Left ventricle myocardium inferior (tissue), 1 donor: Measurements from ENCODE around the gene FNDC10. TPM values are rescaled to one million over a fixed set of nuclear protein-coding genes. Genes with fewer than 3 reads are reported as not detected.

Source experiments
- DNase-seq: peaks from one replicate; pipeline ENCODE4 v3.0.0-alpha.2; 2020
- H3K27ac ChIP-seq: fragments of 200-600 bp; replicated peaks from 2 replicates; pipeline ENCODE4 v1.8.0; 2021
- H3K27me3 ChIP-seq: fragments of 200-600 bp; 2 replicates; pipeline ENCODE4 v1.8.0; 2021; ENCODE audit warnings: low read depth
- H3K36me3 ChIP-seq: fragments of 200-600 bp; 2 replicates; pipeline ENCODE4 v1.8.0; 2021
- H3K4me1 ChIP-seq: fragments of 200-600 bp; 2 replicates; pipeline ENCODE4 v1.8.0; 2021
- H3K4me3 ChIP-seq: fragments of 200-600 bp; 2 replicates; pipeline ENCODE4 v1.8.0; 2021; ENCODE audit warnings: mild to moderate bottlenecking, moderate library complexity
- H3K9me3 ChIP-seq: fragments of 200-600 bp; replicated peaks from 2 replicates; pipeline ENCODE4 v1.8.0; 2021
- intact Hi-C: fragments of 100-400 bp; cut with micrococcal nuclease; formaldehyde crosslinking; loops from one replicate; pipeline ENCODE4 v1.11.0; 2022
- total RNA-seq: library from RNA; stranded (reverse); fragmentation: NEBNext Ultra II Directional; extraction: Animal tissue kit (Norgen Biotek cat#: 25700); gene quantifications from one replicate; pipeline ENCODE4 v1.2.1, GENCODE V29; 2021
- TF ChIP-seq, protein P1 (sequence below): fragments of 200-600 bp; IDR thresholded peaks from 2 replicates; pipeline ENCODE4 v1.8.0; 2021; ENCODE audit warnings: antibody characterized with exemption, mild to moderate bottlenecking, borderline replicate concordance
- donor health status: DM: no; HTN: yes; CAD: no; lungs with severe emphysema.

The FNDC10 gene
- total RNA-seq, 1 donor from 2014 or later, result 3.6 TPM

DNA sequence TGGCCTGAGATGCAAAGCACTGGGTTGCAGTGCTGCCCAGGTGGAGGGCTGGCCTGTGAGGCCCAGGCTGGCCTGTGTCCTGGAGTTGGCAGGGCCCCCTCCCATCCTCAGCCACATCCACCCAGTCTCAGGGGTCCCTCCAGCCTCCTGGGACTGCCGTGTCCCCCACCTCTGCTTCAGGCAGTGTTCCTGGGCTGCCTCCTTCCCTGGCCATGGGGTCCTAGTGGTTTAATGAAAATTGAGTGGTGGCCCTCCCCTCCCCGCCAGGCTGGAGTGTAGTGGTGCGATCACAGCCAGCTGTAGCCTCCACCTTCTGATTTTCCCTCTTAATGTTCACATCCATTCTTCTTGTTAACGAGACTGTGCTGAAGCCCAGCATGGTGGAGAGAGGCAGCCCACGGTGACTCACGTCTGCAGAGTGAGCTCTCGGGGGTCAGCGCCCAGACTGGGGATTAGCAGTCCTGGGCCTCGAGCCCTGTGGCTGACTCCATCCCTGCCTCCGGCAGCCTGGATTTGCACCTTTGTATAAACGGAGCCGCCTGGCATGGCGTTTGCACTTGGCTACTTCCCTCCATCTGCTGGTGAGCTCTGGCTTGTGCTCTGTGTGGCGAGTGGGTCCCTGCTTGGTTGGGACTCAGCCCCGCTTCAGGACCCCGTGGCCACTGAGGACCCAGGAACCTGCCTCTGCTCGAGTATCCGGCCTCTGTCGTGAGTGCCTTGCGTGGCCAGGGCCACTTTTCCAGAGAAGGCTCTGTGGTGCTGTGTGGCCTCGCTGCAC lies 22.3 kb upstream of the FNDC10 start:
- TF ChIP-seq, protein P1, sequence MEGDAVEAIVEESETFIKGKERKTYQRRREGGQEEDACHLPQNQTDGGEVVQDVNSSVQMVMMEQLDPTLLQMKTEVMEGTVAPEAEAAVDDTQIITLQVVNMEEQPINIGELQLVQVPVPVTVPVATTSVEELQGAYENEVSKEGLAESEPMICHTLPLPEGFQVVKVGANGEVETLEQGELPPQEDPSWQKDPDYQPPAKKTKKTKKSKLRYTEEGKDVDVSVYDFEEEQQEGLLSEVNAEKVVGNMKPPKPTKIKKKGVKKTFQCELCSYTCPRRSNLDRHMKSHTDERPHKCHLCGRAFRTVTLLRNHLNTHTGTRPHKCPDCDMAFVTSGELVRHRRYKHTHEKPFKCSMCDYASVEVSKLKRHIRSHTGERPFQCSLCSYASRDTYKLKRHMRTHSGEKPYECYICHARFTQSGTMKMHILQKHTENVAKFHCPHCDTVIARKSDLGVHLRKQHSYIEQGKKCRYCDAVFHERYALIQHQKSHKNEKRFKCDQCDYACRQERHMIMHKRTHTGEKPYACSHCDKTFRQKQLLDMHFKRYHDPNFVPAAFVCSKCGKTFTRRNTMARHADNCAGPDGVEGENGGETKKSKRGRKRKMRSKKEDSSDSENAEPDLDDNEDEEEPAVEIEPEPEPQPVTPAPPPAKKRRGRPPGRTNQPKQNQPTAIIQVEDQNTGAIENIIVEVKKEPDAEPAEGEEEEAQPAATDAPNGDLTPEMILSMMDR, result no peak
- Histone ChIP-seq H3K9me3 (no peaks in the 10 kb centered on the region), H3K4me3 (no peak overlapping the region), H3K27ac (peak overlapping the region; percentile 87), H3K27me3 (no peaks in the 10 kb centered on the region), H3K36me3 (peaks cover 22% of the 10 kb centered on the region), H3K4me1 (peaks cover 63% of the 10 kb centered on the region)
- DNase-seq, result no peak
- intact Hi-C loops, result no loop called here

DNA sequence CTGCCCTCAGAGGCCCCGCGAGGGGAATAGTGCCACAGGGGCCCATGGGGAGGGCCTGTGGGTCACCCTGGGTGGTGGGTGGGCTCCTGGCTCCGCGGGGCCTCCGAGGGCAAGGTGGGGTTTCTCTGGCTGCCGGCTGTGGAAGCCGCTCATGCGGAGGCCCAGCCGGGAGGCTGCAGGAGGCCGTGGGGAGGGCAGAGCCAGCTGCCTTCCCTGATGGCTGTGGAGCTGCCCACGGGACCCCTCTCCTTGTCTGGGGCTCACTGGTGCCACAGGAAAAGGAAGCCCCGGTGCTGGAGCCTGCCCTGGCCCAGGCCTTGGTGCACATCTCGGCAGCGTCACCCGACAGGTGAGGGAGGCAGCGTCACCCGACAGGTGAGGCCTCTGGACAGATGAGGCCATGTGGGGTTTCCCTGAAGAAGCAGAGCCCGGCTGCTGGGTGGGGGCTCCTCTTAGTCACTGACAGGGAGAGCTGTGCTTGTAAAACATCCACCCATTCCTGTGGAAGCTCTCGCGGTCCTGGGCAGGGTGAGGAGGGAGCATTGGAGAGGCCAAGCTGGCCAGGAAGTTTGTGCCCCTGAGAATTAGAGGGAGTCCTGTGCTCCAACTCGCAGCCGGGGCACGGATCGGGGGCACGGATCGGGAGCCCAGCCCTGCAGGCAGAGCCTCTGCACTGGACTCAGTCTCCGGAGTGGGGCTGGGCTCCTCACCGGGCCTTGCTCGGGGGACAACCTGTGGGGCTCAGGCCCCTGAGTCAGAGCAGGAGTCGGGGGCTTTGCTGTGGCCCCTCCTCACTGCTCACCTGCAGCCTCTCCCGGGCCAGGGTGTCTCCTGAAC lies 21.5 kb upstream of the FNDC10 start:
- no peaks in the 10 kb centered on the region for H3K27me3 ChIP-seq
- H3K36me3 ChIP-seq, result peaks cover 15% of the 10 kb centered on the region
- intact Hi-C loops, result no loop called here
- TF ChIP-seq, protein P1, result no peak
- H3K27ac ChIP-seq, result peak overlapping the region; percentile 87
- DNase-seq, result no peak
- peaks cover 69% of the 10 kb centered on the region for H3K4me1 ChIP-seq
- H3K4me3 ChIP-seq, result no peak overlapping the region
- H3K9me3 ChIP-seq, result no peaks in the 10 kb centered on the region

GRCh38 chr1:1620433-1621139 lies 20.7 kb upstream of the FNDC10 start:
- Histone ChIP-seq H3K36me3 (peaks cover 15% of the 10 kb centered on the region), H3K27me3 (no peaks in the 10 kb centered on the region), H3K27ac (peak overlapping the region; percentile 87), H3K4me1 (peaks cover 65% of the 10 kb centered on the region), H3K9me3 (no peaks in the 10 kb centered on the region), H3K4me3 (peak overlapping the region; percentile 19)
- no peak for DNase-seq
- intact Hi-C loops, result no loop called here
- TF ChIP-seq, protein P1, result no peak

DNA sequence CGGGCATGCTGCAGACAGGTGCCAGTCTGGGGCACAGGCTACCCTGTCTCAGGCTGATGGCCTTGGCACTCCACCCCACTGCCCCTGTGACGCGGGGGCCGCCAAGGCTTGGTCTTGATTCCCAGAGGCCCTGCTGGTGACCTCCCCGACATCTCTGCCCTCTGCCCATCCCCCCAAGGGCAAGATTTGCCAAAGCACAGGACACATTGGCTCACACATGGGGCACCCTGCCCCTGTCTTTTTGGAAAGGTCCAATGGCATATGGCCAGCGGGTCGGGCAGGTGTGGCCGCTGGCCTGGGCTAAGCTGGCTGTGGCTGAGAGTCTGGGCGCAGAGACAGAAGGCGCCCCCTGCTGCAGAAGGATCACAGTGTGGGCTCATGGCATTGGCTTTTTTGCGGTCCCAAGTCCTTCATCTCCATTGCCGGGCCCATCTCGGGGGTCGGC lies 20.0 kb upstream of the FNDC10 start:
- Histone ChIP-seq H3K36me3 (peaks cover 15% of the 10 kb centered on the region), H3K27me3 (no peaks in the 10 kb centered on the region), H3K9me3 (no peaks in the 10 kb centered on the region), H3K4me3 (peak overlapping the region; percentile 19), H3K4me1 (peaks cover 63% of the 10 kb centered on the region), H3K27ac (peak overlapping the region; percentile 87)
- intact Hi-C loops, result no loop called here
- TF ChIP-seq, protein P1, result peak; percentile 50
- DNase-seq, result peak; percentile 75

GRCh38 chr1:1618396-1619068 lies 18.6 kb upstream of the FNDC10 start:
- H3K27me3 ChIP-seq, result no peaks in the 10 kb centered on the region
- H3K4me3 ChIP-seq, result no peak overlapping the region
- peaks cover 66% of the 10 kb centered on the region for H3K4me1 ChIP-seq
- TF ChIP-seq, protein P1, result no peak
- no peak for DNase-seq
- no peaks in the 10 kb centered on the region for H3K9me3 ChIP-seq
- peaks cover 10% of the 10 kb centered on the region for H3K36me3 ChIP-seq
- peak overlapping the region; percentile 87 for H3K27ac ChIP-seq
- intact Hi-C loops, result no loop called here
